ENCODE data around the gene RASA3. TPM values are rescaled to one million over a fixed set of nuclear protein-coding genes. Genes with fewer than 3 reads are reported as not detected.

RASA3 gene
- total and polyA plus RNA-seq, 12 donors, result 6.8 to 16.9 (median 10.3) TPM

DNA sequence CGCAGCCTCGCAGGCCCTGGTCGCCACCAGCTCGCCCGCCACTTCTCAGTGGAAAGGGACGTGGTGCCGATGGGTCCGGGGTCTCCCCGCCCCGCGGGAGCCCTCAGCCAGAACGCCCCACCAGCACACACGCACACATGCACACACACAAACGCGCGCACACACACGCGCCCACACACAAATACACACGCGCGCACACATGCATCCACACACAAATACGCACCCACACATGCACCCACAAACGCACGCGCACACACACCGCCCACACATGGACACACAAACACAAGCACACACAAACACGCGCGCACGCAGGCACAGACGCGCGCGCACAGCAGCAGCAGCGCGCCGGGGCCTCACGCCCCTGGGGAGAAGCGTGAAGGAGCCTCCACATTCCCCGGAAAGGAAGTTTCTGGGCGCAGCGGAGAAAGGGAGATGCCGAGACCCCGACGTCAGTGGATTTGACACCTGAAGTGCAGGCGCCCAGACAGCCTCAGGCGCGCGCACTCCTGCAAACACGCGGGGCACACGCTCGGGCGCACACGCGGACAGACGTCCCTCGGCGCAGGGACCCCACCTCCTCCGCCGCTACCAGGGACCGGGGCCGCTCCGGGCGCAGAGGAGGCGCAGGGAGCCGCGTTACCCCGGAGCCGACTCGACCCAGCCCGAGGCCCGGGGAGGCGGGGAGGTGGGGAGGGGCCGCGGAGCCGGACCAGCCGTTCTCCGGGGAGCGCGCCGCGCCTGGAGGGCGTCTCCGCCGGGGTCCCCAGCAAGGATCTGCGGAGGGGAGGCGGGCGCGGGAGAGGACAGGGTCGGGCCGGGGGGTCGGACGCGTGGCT is 622 bp downstream of the RASA3 start:
- Histone ChIP-seq H3K27ac (peak overlapping the region; percentile 2 to 92 (median 78)), H3K4me1 (peaks cover 25 to 56% (median 50%) of the 10 kb centered on the region in 9 donors), H3K27me3 (no peaks in the 10 kb centered on the region), H3K9me3 (no peaks in the 10 kb centered on the region), H3K4me3 (peak overlapping the region; percentile 64 to 98 (median 84)), H3K36me3 (no peaks in the 10 kb centered on the region)
- intact Hi-C loops (cut with DNase I), result loop anchor here in 3 of 10 donors (5.0 to 10.0 kb wide), 4 partner anchors 64 to 137 kb away; no protein-coding TSS in a partner anchor
- TF ChIP-seq, protein P1, sequence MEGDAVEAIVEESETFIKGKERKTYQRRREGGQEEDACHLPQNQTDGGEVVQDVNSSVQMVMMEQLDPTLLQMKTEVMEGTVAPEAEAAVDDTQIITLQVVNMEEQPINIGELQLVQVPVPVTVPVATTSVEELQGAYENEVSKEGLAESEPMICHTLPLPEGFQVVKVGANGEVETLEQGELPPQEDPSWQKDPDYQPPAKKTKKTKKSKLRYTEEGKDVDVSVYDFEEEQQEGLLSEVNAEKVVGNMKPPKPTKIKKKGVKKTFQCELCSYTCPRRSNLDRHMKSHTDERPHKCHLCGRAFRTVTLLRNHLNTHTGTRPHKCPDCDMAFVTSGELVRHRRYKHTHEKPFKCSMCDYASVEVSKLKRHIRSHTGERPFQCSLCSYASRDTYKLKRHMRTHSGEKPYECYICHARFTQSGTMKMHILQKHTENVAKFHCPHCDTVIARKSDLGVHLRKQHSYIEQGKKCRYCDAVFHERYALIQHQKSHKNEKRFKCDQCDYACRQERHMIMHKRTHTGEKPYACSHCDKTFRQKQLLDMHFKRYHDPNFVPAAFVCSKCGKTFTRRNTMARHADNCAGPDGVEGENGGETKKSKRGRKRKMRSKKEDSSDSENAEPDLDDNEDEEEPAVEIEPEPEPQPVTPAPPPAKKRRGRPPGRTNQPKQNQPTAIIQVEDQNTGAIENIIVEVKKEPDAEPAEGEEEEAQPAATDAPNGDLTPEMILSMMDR (IDR thresholded peaks at IDR 0.05), result no peak
- WGBS, 2 donors, result 0 to 1% methylated on average over 79 to 95 of the region's 95 CpGs
- no peak for DNase-seq
- peak; percentile 1 to 42 (median 6) for ATAC-seq

DNA sequence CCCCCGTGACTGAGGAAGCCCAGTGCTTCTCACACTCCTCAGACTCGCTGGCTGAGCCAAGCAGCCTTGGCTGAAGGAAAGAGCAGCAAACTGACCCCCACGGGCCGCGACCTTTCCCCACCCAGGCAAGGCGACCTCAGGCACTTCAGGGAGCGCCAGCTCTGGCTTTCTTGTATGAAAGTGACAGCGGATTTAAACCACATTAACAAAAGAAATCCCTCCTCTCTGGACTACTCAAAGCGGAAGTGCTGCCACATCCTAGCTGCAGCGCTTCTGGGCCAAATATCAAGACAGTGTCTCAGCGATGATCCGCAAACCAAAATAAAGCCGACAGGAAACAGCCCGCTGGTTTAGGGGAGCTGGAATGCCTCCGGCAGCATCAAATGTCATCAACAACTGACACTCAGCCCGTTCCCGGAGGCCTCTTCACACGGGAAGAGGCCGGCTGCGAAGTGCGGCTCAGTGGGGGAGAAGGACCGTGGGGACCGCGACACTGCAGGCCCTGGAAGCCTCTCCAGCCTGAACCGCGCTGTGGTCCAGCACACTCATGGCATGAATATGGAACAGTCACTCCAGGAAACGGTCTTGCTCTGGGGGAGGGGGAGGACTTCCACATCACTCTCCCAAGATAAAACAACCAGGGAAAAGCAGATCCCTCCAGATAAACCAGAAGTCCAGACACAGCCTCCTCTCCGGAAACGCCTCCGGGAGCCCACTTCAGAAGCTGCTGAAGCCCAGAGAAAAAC is 1.4 kb downstream of the RASA3 start:
- peak overlapping the region; percentile 64 to 98 (median 84) for H3K4me3 ChIP-seq
- TF ChIP-seq, protein P1 (IDR thresholded peaks at IDR 0.05), result peak in 1 of 9 donors; percentile 9
- H3K36me3 ChIP-seq, result no peaks in the 10 kb centered on the region
- ATAC-seq (peak; percentile 27 to 64 (median 51)), DNase-seq (peak; percentile 53)
- no peaks in the 10 kb centered on the region for H3K27me3 ChIP-seq
- WGBS, 2 donors, result 6 to 13% methylated on average over 29 to 30 of the region's 30 CpGs
- no peaks in the 10 kb centered on the region for H3K9me3 ChIP-seq
- H3K27ac ChIP-seq, result peak overlapping the region; percentile 33 to 92 (median 78)
- intact Hi-C loops (cut with DNase I), result loop anchor here in 3 of 10 donors (5.0 to 10.0 kb wide), 4 partner anchors 64 to 136 kb away; no protein-coding TSS in a partner anchor
- H3K4me1 ChIP-seq, result peaks cover 25 to 62% (median 52%) of the 10 kb centered on the region in 9 donors

DNA sequence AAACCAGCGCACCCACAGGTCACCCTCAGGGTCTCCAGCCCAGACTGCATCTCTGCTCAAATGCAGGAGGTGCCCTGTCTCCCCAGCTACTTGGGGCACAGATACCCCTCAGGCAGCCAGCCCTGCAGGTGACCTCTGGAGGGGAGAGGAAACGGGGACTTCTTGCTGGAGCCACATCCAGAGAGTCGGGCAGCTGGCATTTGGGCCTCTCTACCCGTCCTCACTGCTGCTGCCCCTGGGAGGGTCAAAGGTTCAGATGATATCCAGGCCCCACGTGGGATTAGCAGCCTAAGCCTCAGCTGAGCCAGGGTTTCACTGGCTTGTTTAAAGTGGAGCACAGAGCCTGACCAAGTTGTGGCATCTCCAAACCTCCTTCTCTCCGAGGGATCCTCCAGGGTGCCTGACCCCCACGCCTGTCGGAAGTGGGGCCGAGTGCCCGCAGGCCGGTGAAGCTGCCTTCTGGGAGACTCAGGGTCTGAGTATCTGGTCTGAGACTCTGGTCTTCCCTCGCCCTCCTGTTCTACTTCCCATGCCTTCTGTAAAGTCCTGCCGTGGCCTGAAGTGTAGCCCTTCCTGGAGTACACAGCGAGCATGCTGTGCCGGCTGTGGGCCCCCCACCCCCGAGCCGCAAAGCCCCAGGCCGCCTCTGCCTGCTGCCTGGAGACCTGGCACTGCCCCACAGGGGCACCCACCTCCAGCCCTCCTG is 2.1 kb downstream of the RASA3 start:
- H3K4me3 ChIP-seq, result peak overlapping the region; percentile 64 to 98 (median 84)
- H3K27ac ChIP-seq, result peak overlapping the region; percentile 33 to 92 (median 78)
- WGBS, 2 donors, result 53 to 61% methylated on average over 18 of the region's 18 CpGs
- H3K36me3 ChIP-seq, result no peaks in the 10 kb centered on the region
- TF ChIP-seq, protein P1 (IDR thresholded peaks at IDR 0.05), result no peak
- intact Hi-C loops (cut with DNase I), result loop anchor here in 3 of 10 donors (5.0 to 10.0 kb wide), 4 partner anchors 63 to 135 kb away; no protein-coding TSS in a partner anchor
- no peaks in the 10 kb centered on the region for H3K9me3 ChIP-seq
- peak in 1 of 8 donors; percentile 1 for ATAC-seq
- no peaks in the 10 kb centered on the region for H3K27me3 ChIP-seq
- DNase-seq, result no peak
- peaks cover 25 to 62% (median 52%) of the 10 kb centered on the region in 9 donors for H3K4me1 ChIP-seq

All from heart right ventricle (tissue), 16 donors.